GM23338 (cell line): ENCODE results near the gene KCTD14. TPM values are rescaled to one million over a fixed set of nuclear protein-coding genes. Genes with fewer than 3 reads are reported as not detected.
A peak's percentile ranks its signal among the peaks of the same experiment; 100 is the strongest.
"Not testable (repeated sequence)": the region's sequence is repeated elsewhere in the genome, so short reads cannot be mapped to it uniquely, and the experiment has no call there.

Experiments used
- ATAC-seq: fragments of 200-7000 bp; cut with Tn5 transposase; 3 replicates; pipeline ENCODE4 v1.9.1; 2020
- DNase-seq: peaks from one replicate; pipeline ENCODE4 v3.0.0-alpha.2; 2015; ENCODE audit warnings: low spot score
- H2AFZ ChIP-seq: fragments of 200-600 bp; sonication (generic); 2 replicates; pipeline ENCODE4 v1.8.0; 2016; ENCODE audit warnings: antibody characterized with exemption, mild to moderate bottlenecking, moderate library complexity
- H3F3A ChIP-seq: fragments of 200-600 bp; sonication (generic); replicated peaks from 2 replicates; pipeline ENCODE4 v1.8.0; 2017; ENCODE audit warnings: antibody characterized with exemption, mixed run types, low read depth
- H3K27ac ChIP-seq: fragments of 200-600 bp; sonication (generic); 2 replicates; pipeline ENCODE4 v1.6.1; 2016; ENCODE audit warnings: low read depth
- H3K27me3 ChIP-seq: fragments of 200-600 bp; sonication (generic); 2 replicates; pipeline ENCODE4 v1.8.0; 2016; ENCODE audit warnings: mild to moderate bottlenecking, mixed run types, moderate library complexity; ENCODE audit not compliant: insufficient read depth
- H3K36me3 ChIP-seq: fragments of 200-600 bp; sonication (generic); 2 replicates; pipeline ENCODE4 v1.8.0; 2016; ENCODE audit warnings: mild to moderate bottlenecking; ENCODE audit not compliant: insufficient read depth
- H3K4me1 ChIP-seq: fragments of 200-600 bp; sonication (generic); 2 replicates; pipeline ENCODE4 v1.8.0; 2016; ENCODE audit warnings: mild to moderate bottlenecking, moderate library complexity; ENCODE audit not compliant: insufficient read depth
- H3K4me2 ChIP-seq: fragments of 200-600 bp; sonication (generic); 2 replicates; pipeline ENCODE4 v1.7.1; 2017; ENCODE audit warnings: mixed run types
- H3K4me3 ChIP-seq: fragments of 200-600 bp; sonication (generic); 2 replicates; pipeline ENCODE4 v1.6.1; 2016; ENCODE audit warnings: mixed run types
- H3K79me2 ChIP-seq: fragments of 200-600 bp; sonication (generic); replicated peaks from 2 replicates; pipeline ENCODE4 v1.8.0; 2017; ENCODE audit warnings: mild to moderate bottlenecking; ENCODE audit not compliant: insufficient read depth
- H3K9me2 ChIP-seq: fragments of 200-600 bp; sonication (generic); 2 replicates; pipeline ENCODE4 v1.8.0; 2017; ENCODE audit not compliant: insufficient read depth
- H4K20me1 ChIP-seq: fragments of 200-600 bp; sonication (generic); replicated peaks from 2 replicates; pipeline ENCODE4 v1.8.0; 2017; ENCODE audit warnings: mild to moderate bottlenecking; ENCODE audit not compliant: insufficient read depth
- H3K27ac Mint-ChIP-seq: 2 replicates; pipeline ENCODE4 v1.8.0; 2020; ENCODE audit warnings: inconsistent platforms, mild to moderate bottlenecking, moderate library complexity, mixed read lengths
- H3K27me3 Mint-ChIP-seq: 3 replicates; pipeline ENCODE4 v1.8.0; 2022; ENCODE audit warnings: low read depth, mild to moderate bottlenecking, moderate library complexity, mixed read lengths, inconsistent platforms; ENCODE audit not compliant: insufficient read depth, poor library complexity
- H3K36me3 Mint-ChIP-seq: 3 replicates; pipeline ENCODE4 v1.8.0; 2021; ENCODE audit warnings: low read depth, mild to moderate bottlenecking, inconsistent platforms, moderate library complexity, mixed read lengths
- H3K4me1 Mint-ChIP-seq: 3 replicates; pipeline ENCODE4 v1.8.0; 2020; ENCODE audit warnings: mild to moderate bottlenecking, inconsistent platforms, mixed read lengths
- H3K4me3 Mint-ChIP-seq: 3 replicates; pipeline ENCODE4 v1.8.0; 2021; ENCODE audit warnings: moderate library complexity, mild to moderate bottlenecking, inconsistent platforms, mixed read lengths
- H3K9me3 Mint-ChIP-seq: 3 replicates; pipeline ENCODE4 v1.8.0; 2020; ENCODE audit warnings: moderate library complexity, mild to moderate bottlenecking, inconsistent platforms, mixed read lengths
- CREB1 ChIP-seq: fragments of 250-450 bp; sonication (Bioruptor Pico); IDR thresholded peaks from 2 replicates; pipeline ENCODE4 v1.5.0; 2020; ENCODE audit warnings: low read depth, mild to moderate bottlenecking, moderate library complexity
- JUNB ChIP-seq: IDR thresholded peaks from one replicate; pipeline ENCODE4 v1.6.1; 2016; ENCODE audit warnings: antibody characterized with exemption; ENCODE audit not compliant: unreplicated experiment
- STAT1 ChIP-seq: IDR thresholded peaks from one replicate; pipeline ENCODE4 v1.6.1; 2016; ENCODE audit warnings: antibody characterized with exemption; ENCODE audit not compliant: unreplicated experiment
- polyA plus RNA-seq: library from polyadenylated mRNA; unstranded; fragments of >200 nt; fragmentation: Nextera tagmentation; extraction: Ambion mirVana; gene quantifications from 2 replicates; pipeline ENCODE4 v1.2.1, GENCODE V29; 2016
- total RNA-seq: library from RNA; depleted of rRNA; stranded (reverse); fragments of >200 nt; shearing (Covaris generic); gene quantifications from 2 replicates; pipeline ENCODE4 v1.2.3, GENCODE V29; 2014
- TF ChIP-seq, protein P1 (sequence below): IDR thresholded peaks from 2 replicates; pipeline ENCODE4 v1.6.1; 2016; ENCODE audit warnings: antibody characterized with exemption
- TF ChIP-seq, protein P2 (sequence below): fragments of 250-450 bp; sonication (Bioruptor Pico); IDR thresholded peaks from 2 replicates; pipeline ENCODE4 v1.5.0; 2020; ENCODE audit warnings: mild to moderate bottlenecking, moderate library complexity
- TF ChIP-seq, protein P3 (sequence below), 2 experiments: fragments of 200-600 bp in 1 of 2; sonication (generic) in 1 of 2; conservative IDR thresholded peaks; 2 replicates each; pipeline versions ENCODE4 v1.5.1 to v1.6.1; 2016 to 2017; ENCODE audit warnings: antibody characterized with exemption in 2 of 2, low read depth in 2 of 2, mild to moderate bottlenecking in 2 of 2, moderate library complexity in 1 of 2

The KCTD14 gene
- total and polyA plus RNA-seq, 2 experiments from 2014 or later: 5.9 to 19.1 TPM

DNA sequence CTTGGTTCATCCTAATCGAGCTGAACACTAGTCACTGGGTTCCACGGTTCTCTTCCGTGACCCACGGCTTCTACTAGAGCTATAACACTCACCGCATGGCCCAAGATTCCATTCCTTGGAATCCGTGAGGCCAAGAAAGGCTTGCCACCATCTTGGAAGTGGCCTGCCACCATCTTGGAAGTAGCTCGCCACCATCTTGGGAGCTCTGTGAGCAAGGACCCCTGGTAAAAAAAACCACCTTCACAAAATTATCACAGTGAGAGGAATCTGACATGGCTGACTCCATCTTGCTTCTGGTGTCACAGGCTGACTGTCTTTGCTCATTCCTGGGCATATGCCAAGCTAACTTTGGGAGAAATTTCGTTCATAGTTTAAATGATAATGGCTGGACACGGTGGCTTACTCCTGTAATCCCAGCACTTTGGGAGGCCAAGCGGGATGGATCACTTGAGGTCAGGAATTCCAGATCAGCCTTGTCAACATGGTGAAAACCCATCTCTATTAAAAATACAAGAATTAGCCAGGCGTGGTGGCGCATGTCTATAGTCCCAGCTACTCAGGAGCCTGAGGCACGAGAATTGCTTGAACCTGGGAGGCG is 18.9 kb upstream of the KCTD14 start (continued):
- no peak for TF ChIP-seq JUNB
- no peak for TF ChIP-seq STAT1

DNA sequence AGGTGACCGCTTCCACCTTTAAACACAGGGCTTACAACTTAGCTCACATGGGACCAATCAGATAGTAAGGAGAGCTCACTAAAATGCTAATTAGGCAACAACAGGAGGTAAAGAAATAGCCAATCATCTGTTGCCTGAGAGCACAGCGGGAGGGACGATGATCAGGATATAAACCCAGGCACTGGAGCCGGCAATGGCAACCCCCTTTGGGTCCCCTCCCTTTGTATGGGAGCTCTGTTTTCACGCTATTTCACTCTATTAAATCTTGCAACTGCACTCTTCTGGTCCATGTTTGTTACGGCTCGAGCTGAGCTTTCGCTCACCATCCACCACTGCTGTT is 18.3 kb upstream of the KCTD14 start:
- H3K9me2 ChIP-seq, H3K4me3 ChIP-seq, H3K4me2 ChIP-seq, H3K36me3 Mint-ChIP-seq, H3K27ac Mint-ChIP-seq, ATAC-seq, H3F3A ChIP-seq, H3K9me3 Mint-ChIP-seq, H3K27me3 Mint-ChIP-seq, H3K27me3 ChIP-seq, H3K4me3 Mint-ChIP-seq, H3K36me3 ChIP-seq, H3K79me2 ChIP-seq, H3K4me1 ChIP-seq, DNase-seq, H3K27ac ChIP-seq, H4K20me1 ChIP-seq: not testable (repeated sequence)
- peaks cover 20% of the 10 kb centered on the region for H3K4me1 Mint-ChIP-seq
- H2AFZ ChIP-seq: peak overlapping the region; percentile 81

DNA sequence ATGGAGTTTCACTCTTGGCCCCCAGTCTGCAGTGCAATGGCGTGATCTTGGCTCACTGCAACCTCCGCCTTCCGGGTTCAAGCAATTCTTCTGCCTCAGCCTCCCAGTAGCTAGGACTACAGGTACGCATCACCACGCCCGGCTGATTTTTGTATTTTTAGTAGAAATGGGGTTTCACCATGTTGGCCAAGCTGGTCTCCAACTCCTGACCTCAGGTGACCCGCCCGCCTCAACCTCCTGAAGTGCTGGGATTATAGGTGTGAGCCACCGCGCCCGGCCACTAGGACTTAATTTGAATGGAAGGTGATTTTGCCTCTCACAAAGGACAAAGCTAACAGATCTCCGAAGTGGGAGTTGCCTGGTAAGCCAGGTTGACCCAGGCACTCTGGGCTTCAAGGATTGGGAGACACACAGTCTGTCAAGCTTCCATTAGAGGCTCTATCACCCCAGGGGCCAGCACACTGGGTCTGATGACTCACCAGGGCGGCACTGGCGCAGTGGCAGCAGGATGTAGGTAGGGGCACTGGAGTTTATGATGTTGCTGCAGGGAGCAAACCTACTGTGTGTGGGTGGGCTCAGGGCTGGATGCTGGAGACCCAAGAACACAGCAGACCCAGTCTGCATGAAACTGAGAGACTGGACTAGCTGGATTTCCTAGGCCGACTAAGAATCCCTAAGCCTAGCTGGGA is 17.8 kb upstream of the KCTD14 start:
- TF ChIP-seq, protein P1, sequence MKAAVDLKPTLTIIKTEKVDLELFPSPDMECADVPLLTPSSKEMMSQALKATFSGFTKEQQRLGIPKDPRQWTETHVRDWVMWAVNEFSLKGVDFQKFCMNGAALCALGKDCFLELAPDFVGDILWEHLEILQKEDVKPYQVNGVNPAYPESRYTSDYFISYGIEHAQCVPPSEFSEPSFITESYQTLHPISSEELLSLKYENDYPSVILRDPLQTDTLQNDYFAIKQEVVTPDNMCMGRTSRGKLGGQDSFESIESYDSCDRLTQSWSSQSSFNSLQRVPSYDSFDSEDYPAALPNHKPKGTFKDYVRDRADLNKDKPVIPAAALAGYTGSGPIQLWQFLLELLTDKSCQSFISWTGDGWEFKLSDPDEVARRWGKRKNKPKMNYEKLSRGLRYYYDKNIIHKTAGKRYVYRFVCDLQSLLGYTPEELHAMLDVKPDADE: no peak
- no peak for TF ChIP-seq CREB1
- TF ChIP-seq, protein P2, sequence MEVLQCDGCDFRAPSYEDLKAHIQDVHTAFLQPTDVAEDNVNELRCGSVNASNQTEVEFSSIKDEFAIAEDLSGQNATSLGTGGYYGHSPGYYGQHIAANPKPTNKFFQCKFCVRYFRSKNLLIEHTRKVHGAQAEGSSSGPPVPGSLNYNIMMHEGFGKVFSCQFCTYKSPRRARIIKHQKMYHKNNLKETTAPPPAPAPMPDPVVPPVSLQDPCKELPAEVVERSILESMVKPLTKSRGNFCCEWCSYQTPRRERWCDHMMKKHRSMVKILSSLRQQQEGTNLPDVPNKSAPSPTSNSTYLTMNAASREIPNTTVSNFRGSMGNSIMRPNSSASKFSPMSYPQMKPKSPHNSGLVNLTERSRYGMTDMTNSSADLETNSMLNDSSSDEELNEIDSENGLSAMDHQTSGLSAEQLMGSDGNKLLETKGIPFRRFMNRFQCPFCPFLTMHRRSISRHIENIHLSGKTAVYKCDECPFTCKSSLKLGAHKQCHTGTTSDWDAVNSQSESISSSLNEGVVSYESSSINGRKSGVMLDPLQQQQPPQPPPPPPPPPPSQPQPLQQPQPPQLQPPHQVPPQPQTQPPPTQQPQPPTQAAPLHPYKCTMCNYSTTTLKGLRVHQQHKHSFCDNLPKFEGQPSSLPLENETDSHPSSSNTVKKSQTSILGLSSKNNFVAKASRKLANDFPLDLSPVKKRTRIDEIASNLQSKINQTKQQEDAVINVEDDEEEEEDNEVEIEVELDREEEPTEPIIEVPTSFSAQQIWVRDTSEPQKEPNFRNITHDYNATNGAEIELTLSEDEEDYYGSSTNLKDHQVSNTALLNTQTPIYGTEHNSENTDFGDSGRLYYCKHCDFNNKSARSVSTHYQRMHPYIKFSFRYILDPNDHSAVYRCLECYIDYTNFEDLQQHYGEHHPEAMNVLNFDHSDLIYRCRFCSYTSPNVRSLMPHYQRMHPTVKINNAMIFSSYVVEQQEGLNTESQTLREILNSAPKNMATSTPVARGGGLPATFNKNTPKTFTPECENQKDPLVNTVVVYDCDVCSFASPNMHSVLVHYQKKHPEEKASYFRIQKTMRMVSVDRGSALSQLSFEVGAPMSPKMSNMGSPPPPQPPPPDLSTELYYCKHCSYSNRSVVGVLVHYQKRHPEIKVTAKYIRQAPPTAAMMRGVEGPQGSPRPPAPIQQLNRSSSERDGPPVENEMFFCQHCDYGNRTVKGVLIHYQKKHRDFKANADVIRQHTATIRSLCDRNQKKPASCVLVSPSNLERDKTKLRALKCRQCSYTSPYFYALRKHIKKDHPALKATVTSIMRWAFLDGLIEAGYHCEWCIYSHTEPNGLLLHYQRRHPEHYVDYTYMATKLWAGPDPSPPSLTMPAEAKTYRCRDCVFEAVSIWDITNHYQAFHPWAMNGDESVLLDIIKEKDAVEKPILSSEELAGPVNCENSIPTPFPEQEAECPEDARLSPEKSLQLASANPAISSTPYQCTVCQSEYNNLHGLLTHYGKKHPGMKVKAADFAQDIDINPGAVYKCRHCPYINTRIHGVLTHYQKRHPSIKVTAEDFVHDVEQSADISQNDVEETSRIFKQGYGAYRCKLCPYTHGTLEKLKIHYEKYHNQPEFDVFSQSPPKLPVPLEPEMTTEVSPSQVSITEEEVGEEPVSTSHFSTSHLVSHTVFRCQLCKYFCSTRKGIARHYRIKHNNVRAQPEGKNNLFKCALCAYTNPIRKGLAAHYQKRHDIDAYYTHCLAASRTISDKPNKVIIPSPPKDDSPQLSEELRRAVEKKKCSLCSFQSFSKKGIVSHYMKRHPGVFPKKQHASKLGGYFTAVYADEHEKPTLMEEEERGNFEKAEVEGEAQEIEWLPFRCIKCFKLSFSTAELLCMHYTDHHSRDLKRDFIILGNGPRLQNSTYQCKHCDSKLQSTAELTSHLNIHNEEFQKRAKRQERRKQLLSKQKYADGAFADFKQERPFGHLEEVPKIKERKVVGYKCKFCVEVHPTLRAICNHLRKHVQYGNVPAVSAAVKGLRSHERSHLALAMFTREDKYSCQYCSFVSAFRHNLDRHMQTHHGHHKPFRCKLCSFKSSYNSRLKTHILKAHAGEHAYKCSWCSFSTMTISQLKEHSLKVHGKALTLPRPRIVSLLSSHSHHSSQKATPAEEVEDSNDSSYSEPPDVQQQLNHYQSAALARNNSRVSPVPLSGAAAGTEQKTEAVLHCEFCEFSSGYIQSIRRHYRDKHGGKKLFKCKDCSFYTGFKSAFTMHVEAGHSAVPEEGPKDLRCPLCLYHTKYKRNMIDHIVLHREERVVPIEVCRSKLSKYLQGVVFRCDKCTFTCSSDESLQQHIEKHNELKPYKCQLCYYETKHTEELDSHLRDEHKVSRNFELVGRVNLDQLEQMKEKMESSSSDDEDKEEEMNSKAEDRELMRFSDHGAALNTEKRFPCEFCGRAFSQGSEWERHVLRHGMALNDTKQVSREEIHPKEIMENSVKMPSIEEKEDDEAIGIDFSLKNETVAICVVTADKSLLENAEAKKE: no peak
- TF ChIP-seq, protein P3, sequence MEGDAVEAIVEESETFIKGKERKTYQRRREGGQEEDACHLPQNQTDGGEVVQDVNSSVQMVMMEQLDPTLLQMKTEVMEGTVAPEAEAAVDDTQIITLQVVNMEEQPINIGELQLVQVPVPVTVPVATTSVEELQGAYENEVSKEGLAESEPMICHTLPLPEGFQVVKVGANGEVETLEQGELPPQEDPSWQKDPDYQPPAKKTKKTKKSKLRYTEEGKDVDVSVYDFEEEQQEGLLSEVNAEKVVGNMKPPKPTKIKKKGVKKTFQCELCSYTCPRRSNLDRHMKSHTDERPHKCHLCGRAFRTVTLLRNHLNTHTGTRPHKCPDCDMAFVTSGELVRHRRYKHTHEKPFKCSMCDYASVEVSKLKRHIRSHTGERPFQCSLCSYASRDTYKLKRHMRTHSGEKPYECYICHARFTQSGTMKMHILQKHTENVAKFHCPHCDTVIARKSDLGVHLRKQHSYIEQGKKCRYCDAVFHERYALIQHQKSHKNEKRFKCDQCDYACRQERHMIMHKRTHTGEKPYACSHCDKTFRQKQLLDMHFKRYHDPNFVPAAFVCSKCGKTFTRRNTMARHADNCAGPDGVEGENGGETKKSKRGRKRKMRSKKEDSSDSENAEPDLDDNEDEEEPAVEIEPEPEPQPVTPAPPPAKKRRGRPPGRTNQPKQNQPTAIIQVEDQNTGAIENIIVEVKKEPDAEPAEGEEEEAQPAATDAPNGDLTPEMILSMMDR (conservative IDR thresholded peaks at IDR 0.05; ENCODE audit: low read depth in 2 of 2): 0 out of 4 replicates have a peak, but pooled peaks of 1 of the 2 experiments have one; percentile 15
- H3K27ac Mint-ChIP-seq: no peak overlapping the region
- ATAC-seq (peak; percentile 45), DNase-seq (peak; percentile 24)
- Histone ChIP-seq H2AFZ (peak overlapping the region; percentile 74), H3K79me2 (no peaks in the 10 kb centered on the region), H3K27ac (no peak overlapping the region), H3K4me2 (no peak overlapping the region), H3K4me3 (no peak overlapping the region), H3K4me1 (peaks cover 3% of the 10 kb centered on the region), H3K36me3 (no peaks in the 10 kb centered on the region), H3K9me2 (peaks cover 6% of the 10 kb centered on the region; the same call in 1 of the 2 replicates), H4K20me1 (no peaks in the 10 kb centered on the region), H3F3A (0 out of 2 replicates have a peak, but pooled peaks cover 2% of the 10 kb centered on the region), H3K27me3 (no peaks in the 10 kb centered on the region)
- H3K9me3 Mint-ChIP-seq: no peaks in the 10 kb centered on the region
- no peaks in the 10 kb centered on the region for H3K36me3 Mint-ChIP-seq
- peaks cover 17% of the 10 kb centered on the region for H3K4me1 Mint-ChIP-seq
- peaks cover 8% of the 10 kb centered on the region for H3K27me3 Mint-ChIP-seq
- H3K4me3 Mint-ChIP-seq: no peak overlapping the region
